Activated B cell treated with CpG ODN at 0.5 μM for 24 hours (primary cell): ENCODE data around the gene FAAP20. TPM values are rescaled to one million over a fixed set of nuclear protein-coding genes. Genes with fewer than 3 reads are reported as not detected.

Experiments
- ATAC-seq: fragments of 200-7000 bp; cut with Tn5 transposase; one replicate; pipeline ENCODE4 v1.10.0; 2021; ENCODE audit warnings: low read depth, mild to moderate bottlenecking, moderate library complexity
- CTCF ChIA-PET: fragments of 350-600 bp; sonication (Branson Sonifier 250); formaldehyde crosslinking; loops from one replicate; lab custom pipeline; 2021; ENCODE audit warnings: antibody characterized with exemption; lab: Charles Lee
- POLR2A ChIA-PET: fragments of 350-600 bp; sonication (Branson Sonifier 250); formaldehyde crosslinking; loops from one replicate; lab custom pipeline; 2021; ENCODE audit warnings: antibody characterized with exemption; lab: Charles Lee
- DNase-seq: peaks from one replicate; pipeline ENCODE4 v3.0.0; 2022
- H3K27ac Mint-ChIP-seq: one replicate; pipeline ENCODE4 v1.8.0; 2020; ENCODE audit warnings: mixed read lengths
- H3K27me3 Mint-ChIP-seq: one replicate; pipeline ENCODE4 v1.8.0; 2021; ENCODE audit warnings: mixed read lengths
- H3K36me3 Mint-ChIP-seq: one replicate; pipeline ENCODE4 v1.8.0; 2021; ENCODE audit warnings: low read depth, mixed read lengths
- H3K4me1 Mint-ChIP-seq: one replicate; pipeline ENCODE4 v1.8.0; 2021; ENCODE audit warnings: mixed read lengths
- H3K4me3 Mint-ChIP-seq: one replicate; pipeline ENCODE4 v1.8.0; 2020; ENCODE audit warnings: mild to moderate bottlenecking, mixed read lengths
- H3K9me3 Mint-ChIP-seq: one replicate; pipeline ENCODE4 v1.8.0; 2020; ENCODE audit warnings: mixed read lengths
- CTCF ChIP-seq: fragments of 200-600 bp; IDR thresholded peaks from one replicate; pipeline ENCODE4 v1.8.0; 2022; ENCODE audit warnings: antibody characterized with exemption, mild to moderate bottlenecking
- intact Hi-C: fragments of 100-400 bp; cut with micrococcal nuclease; formaldehyde crosslinking; loops from one replicate; pipeline ENCODE4 v1.15.1; 2024
- total RNA-seq: library from RNA; stranded (reverse); gene quantifications from 2 replicates; pipeline ENCODE4 v1.2.3, GENCODE V29; 2022

The FAAP20 gene
- total RNA-seq, 1 donor from 2014 or later: 73.7 TPM

GRCh38 chr1:2158272-2158671, 36.3 kb downstream of the FAAP20 start:
- H3K9me3 Mint-ChIP-seq: no peaks in the 10 kb centered on the region
- no peaks in the 10 kb centered on the region for H3K4me1 Mint-ChIP-seq
- CTCF ChIA-PET: no interaction called here
- no peak overlapping the region for H3K4me3 Mint-ChIP-seq
- POLR2A ChIA-PET: no interaction called here
- DNase-seq (no peak), ATAC-seq (no peak)
- TF ChIP-seq CTCF: no peak
- H3K27me3 Mint-ChIP-seq: no peaks in the 10 kb centered on the region
- H3K36me3 Mint-ChIP-seq: peaks cover 55% of the 10 kb centered on the region
- no peak overlapping the region for H3K27ac Mint-ChIP-seq
- intact Hi-C loops: no loop called here

- no peaks in the 10 kb centered on the region for H3K9me3 Mint-ChIP-seq
- no peak overlapping the region for H3K4me3 Mint-ChIP-seq
- ATAC-seq: no peak
- no peak for DNase-seq
- peaks cover 55% of the 10 kb centered on the region for H3K36me3 Mint-ChIP-seq
- no peaks in the 10 kb centered on the region for H3K4me1 Mint-ChIP-seq
- intact Hi-C loops: no loop called here
- CTCF ChIA-PET: no interaction called here
- H3K27me3 Mint-ChIP-seq: no peaks in the 10 kb centered on the region
- no peak for TF ChIP-seq CTCF
- no peak overlapping the region for H3K27ac Mint-ChIP-seq
- POLR2A ChIA-PET: no interaction called here
Observed at GRCh38 chr1:2157856-2158255, 36.7 kb downstream of the FAAP20 start.

GRCh38 chr1:2156866-2157265, 37.7 kb downstream of the FAAP20 start:
- Mint-ChIP-seq H3K4me3 (no peak overlapping the region), H3K36me3 (peaks cover 57% of the 10 kb centered on the region)

GRCh38 chr1:2155788-2156187, 38.8 kb downstream of the FAAP20 start:
- no peaks in the 10 kb centered on the region for H3K27me3 Mint-ChIP-seq
- no peaks in the 10 kb centered on the region for H3K9me3 Mint-ChIP-seq
- CTCF ChIA-PET: no interaction called here
- intact Hi-C loops: no loop called here
- no peak for ATAC-seq
- POLR2A ChIA-PET: no interaction called here
- no peak for DNase-seq
- H3K36me3 Mint-ChIP-seq: peaks cover 65% of the 10 kb centered on the region
- H3K4me1 Mint-ChIP-seq: no peaks in the 10 kb centered on the region
- no peak for TF ChIP-seq CTCF
- H3K27ac Mint-ChIP-seq: no peak overlapping the region
- no peak overlapping the region for H3K4me3 Mint-ChIP-seq

More at GRCh38 chr1:2156866-2157265, 37.7 kb downstream of the FAAP20 start:
- Mint-ChIP-seq H3K27ac (no peak overlapping the region), H3K4me1 (no peaks in the 10 kb centered on the region), H3K9me3 (no peaks in the 10 kb centered on the region), H3K27me3 (no peaks in the 10 kb centered on the region)
- TF ChIP-seq CTCF: no peak
- DNase-seq (no peak), ATAC-seq (no peak)
- CTCF ChIA-PET: no interaction called here
- POLR2A ChIA-PET: no interaction called here
- intact Hi-C loops: no loop called here

- POLR2A ChIA-PET: no interaction called here
- intact Hi-C loops: no loop called here
- no peak for DNase-seq
- no peak for ATAC-seq
- H3K27me3 Mint-ChIP-seq: no peaks in the 10 kb centered on the region
- peaks cover 66% of the 10 kb centered on the region for H3K36me3 Mint-ChIP-seq
- H3K4me1 Mint-ChIP-seq: no peaks in the 10 kb centered on the region
- CTCF ChIA-PET: no interaction called here
- no peaks in the 10 kb centered on the region for H3K9me3 Mint-ChIP-seq
- TF ChIP-seq CTCF: no peak
- H3K4me3 Mint-ChIP-seq: no peak overlapping the region
- no peak overlapping the region for H3K27ac Mint-ChIP-seq
Observed at GRCh38 chr1:2155147-2155598, 39.4 kb downstream of the FAAP20 start.
